ENCODE data around the gene SH3RF3.
A peak's percentile ranks its signal among the peaks of the same experiment; 100 is the strongest.

The SH3RF3 gene

GRCh38 chr2:109168086-109168485 is 39.1 kb downstream of the SH3RF3 start:
- Histone ChIP-seq H3K9ac (ENCODE audit: insufficient read length, low read depth) (no peak overlapping the region), H3K9me3 (ENCODE audit: insufficient read depth, low read length) (no peaks in the 10 kb centered on the region), H3K4me3 (ENCODE audit: insufficient read length, low read depth) (no peak overlapping the region), H3K27me3 (ENCODE audit: insufficient read depth, insufficient read length) (no peaks in the 10 kb centered on the region), H3K36me3 (ENCODE audit: insufficient read depth, insufficient read length, low read length) (no peaks in the 10 kb centered on the region), H3K4me1 (ENCODE audit: insufficient read depth, insufficient read length) (peaks cover 9% of the 10 kb centered on the region)
- TF ChIP-seq ZNF274 (IDR thresholded peaks at IDR 0.05; ENCODE audit: low read depth, low read length): no peak
- TF ChIP-seq YY1 (IDR thresholded peaks at IDR 0.05; ENCODE audit: insufficient read depth, insufficient read length): no peak
- no peak for TF ChIP-seq SUZ12 (IDR thresholded peaks at IDR 0.05; ENCODE audit: extremely low read depth, insufficient read depth, insufficient read length)
- no peak for DNase-seq (ENCODE audit: low read depth, low spot score)

DNA sequence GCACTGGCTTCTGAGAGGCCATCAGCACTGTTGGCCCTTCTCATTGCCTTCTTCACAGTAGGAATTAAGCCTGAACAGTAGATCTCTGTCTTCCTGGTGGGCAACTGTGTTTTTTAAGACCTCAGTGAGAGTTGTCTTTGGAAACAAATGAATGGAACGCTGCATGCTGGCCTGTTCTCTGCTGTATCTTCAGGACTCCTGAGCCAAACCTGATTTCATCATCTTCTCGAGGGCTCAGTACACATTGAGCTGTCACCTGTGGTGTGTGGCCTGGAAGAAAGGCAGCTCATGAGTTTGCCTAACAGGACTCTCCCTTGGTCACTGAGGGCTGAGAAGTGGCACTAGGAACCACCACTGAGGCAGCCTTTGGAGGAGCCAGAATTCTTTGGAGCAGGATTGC is 39.7 kb downstream of the SH3RF3 start:
- peaks cover 13% of the 10 kb centered on the region for H3K4me1 ChIP-seq (ENCODE audit: insufficient read depth, insufficient read length)
- DNase-seq (ENCODE audit: low read depth, low spot score): no peak
- TF ChIP-seq ZNF274 (IDR thresholded peaks at IDR 0.05; ENCODE audit: low read depth, low read length): no peak
- no peak for TF ChIP-seq SUZ12 (IDR thresholded peaks at IDR 0.05; ENCODE audit: extremely low read depth, insufficient read depth, insufficient read length)
- no peak for TF ChIP-seq YY1 (IDR thresholded peaks at IDR 0.05; ENCODE audit: insufficient read depth, insufficient read length)

GRCh38 chr2:109170645-109171044 is 41.6 kb downstream of the SH3RF3 start:
- Histone ChIP-seq H3K36me3 (ENCODE audit: insufficient read depth, insufficient read length, low read length) (no peaks in the 10 kb centered on the region), H3K9me3 (ENCODE audit: insufficient read depth, low read length) (peaks cover 7% of the 10 kb centered on the region; the same call in 1 of the 2 replicates), H3K4me3 (ENCODE audit: insufficient read length, low read depth) (no peak overlapping the region), H3K9ac (ENCODE audit: insufficient read length, low read depth) (no peak overlapping the region), H3K27me3 (ENCODE audit: insufficient read depth, insufficient read length) (no peaks in the 10 kb centered on the region), H3K4me1 (ENCODE audit: insufficient read depth, insufficient read length) (peaks cover 17% of the 10 kb centered on the region)
- no peak for TF ChIP-seq ZNF274 (IDR thresholded peaks at IDR 0.05; ENCODE audit: low read depth, low read length)
- no peak for TF ChIP-seq SUZ12 (IDR thresholded peaks at IDR 0.05; ENCODE audit: extremely low read depth, insufficient read depth, insufficient read length)
- TF ChIP-seq YY1 (IDR thresholded peaks at IDR 0.05; ENCODE audit: insufficient read depth, insufficient read length): no peak
- no peak for DNase-seq (ENCODE audit: low read depth, low spot score)

More for the DNA sequence above, 39.7 kb downstream of the SH3RF3 start:
- H3K36me3 ChIP-seq (ENCODE audit: insufficient read depth, insufficient read length, low read length): no peaks in the 10 kb centered on the region
- H3K4me3 ChIP-seq (ENCODE audit: insufficient read length, low read depth): no peak overlapping the region
- H3K9ac ChIP-seq (ENCODE audit: insufficient read length, low read depth): no peak overlapping the region
- H3K27me3 ChIP-seq (ENCODE audit: insufficient read depth, insufficient read length): no peaks in the 10 kb centered on the region
- H3K9me3 ChIP-seq (ENCODE audit: insufficient read depth, low read length): no peaks in the 10 kb centered on the region

- no peaks in the 10 kb centered on the region for H3K36me3 ChIP-seq (ENCODE audit: insufficient read depth, insufficient read length, low read length)
- H3K9ac ChIP-seq (ENCODE audit: insufficient read length, low read depth): no peak overlapping the region
- H3K4me1 ChIP-seq (ENCODE audit: insufficient read depth, insufficient read length): peaks cover 22% of the 10 kb centered on the region
- peaks cover 7% of the 10 kb centered on the region; the same call in 1 of the 2 replicates for H3K9me3 ChIP-seq (ENCODE audit: insufficient read depth, low read length)
- H3K4me3 ChIP-seq (ENCODE audit: insufficient read length, low read depth): no peak overlapping the region
- TF ChIP-seq SUZ12 (IDR thresholded peaks at IDR 0.05; ENCODE audit: extremely low read depth, insufficient read depth, insufficient read length) (no peak), ZNF274 (IDR thresholded peaks at IDR 0.05; ENCODE audit: low read depth, low read length) (no peak), YY1 (IDR thresholded peaks at IDR 0.05; ENCODE audit: insufficient read depth, insufficient read length) (no peak)
- DNase-seq (ENCODE audit: low read depth, low spot score): no peak
- H3K27me3 ChIP-seq (ENCODE audit: insufficient read depth, insufficient read length): no peaks in the 10 kb centered on the region
Measured at GRCh38 chr2:109171444-109172334, 42.7 kb downstream of the SH3RF3 start.

DNA sequence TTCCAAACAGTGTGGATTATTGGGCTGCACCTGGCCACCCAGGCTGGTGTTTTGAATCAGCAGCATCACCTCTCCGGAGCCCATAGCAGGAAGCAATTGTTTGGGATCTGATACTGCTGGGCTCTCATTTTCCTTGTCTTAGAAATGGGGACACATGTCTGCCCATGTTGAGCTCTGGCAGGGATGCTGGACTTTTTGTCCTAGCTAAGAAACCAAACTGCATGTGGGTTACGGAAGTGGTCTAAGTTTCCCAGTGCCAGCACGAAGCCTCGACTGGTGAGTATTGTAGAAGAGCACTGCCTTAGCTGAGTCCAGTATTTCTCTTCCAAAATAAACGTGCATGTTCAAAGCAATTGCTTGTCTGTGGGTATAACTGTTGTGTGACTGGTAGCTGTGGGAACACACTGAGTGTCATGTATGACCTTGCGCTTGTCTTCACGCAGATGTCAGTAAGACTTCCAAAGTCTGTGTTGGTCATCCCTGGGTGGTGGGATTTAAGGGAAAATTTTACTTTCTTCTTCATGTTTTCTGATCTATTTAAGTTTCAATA is 43.6 kb downstream of the SH3RF3 start:
- H3K9ac ChIP-seq (ENCODE audit: insufficient read length, low read depth): no peak overlapping the region
- DNase-seq (ENCODE audit: low read depth, low spot score): no peak
- H3K4me3 ChIP-seq (ENCODE audit: insufficient read length, low read depth): no peak overlapping the region
- no peaks in the 10 kb centered on the region for H3K36me3 ChIP-seq (ENCODE audit: insufficient read depth, insufficient read length, low read length)
- no peak for TF ChIP-seq ZNF274 (IDR thresholded peaks at IDR 0.05; ENCODE audit: low read depth, low read length)
- peaks cover 7% of the 10 kb centered on the region; the same call in 1 of the 2 replicates for H3K9me3 ChIP-seq (ENCODE audit: insufficient read depth, low read length)
- H3K4me1 ChIP-seq (ENCODE audit: insufficient read depth, insufficient read length): peaks cover 22% of the 10 kb centered on the region
- no peaks in the 10 kb centered on the region for H3K27me3 ChIP-seq (ENCODE audit: insufficient read depth, insufficient read length)

GRCh38 chr2:109173311-109174171 is 44.5 kb downstream of the SH3RF3 start:
- H3K4me3 ChIP-seq (ENCODE audit: insufficient read length, low read depth): no peak overlapping the region
- TF ChIP-seq SUZ12 (IDR thresholded peaks at IDR 0.05; ENCODE audit: extremely low read depth, insufficient read depth, insufficient read length): no peak
- TF ChIP-seq YY1 (IDR thresholded peaks at IDR 0.05; ENCODE audit: insufficient read depth, insufficient read length): no peak
- TF ChIP-seq ZNF274 (IDR thresholded peaks at IDR 0.05; ENCODE audit: low read depth, low read length): no peak
- no peaks in the 10 kb centered on the region for H3K36me3 ChIP-seq (ENCODE audit: insufficient read depth, insufficient read length, low read length)
- DNase-seq (ENCODE audit: low read depth, low spot score): peak; percentile 8
- no peaks in the 10 kb centered on the region for H3K27me3 ChIP-seq (ENCODE audit: insufficient read depth, insufficient read length)
- peaks cover 7% of the 10 kb centered on the region; the same call in 1 of the 2 replicates for H3K9me3 ChIP-seq (ENCODE audit: insufficient read depth, low read length)
- H3K9ac ChIP-seq (ENCODE audit: insufficient read length, low read depth): no peak overlapping the region
- peaks cover 22% of the 10 kb centered on the region for H3K4me1 ChIP-seq (ENCODE audit: insufficient read depth, insufficient read length)

Measured in NT2/D1 (cell line).